Measurements from ENCODE around the gene ODF2L.

GRCh38 chr1:86423473-86423872 lies 27.4 kb upstream of the ODF2L start:
- TF ChIP-seq CTCF (IDR thresholded peaks at IDR 0.05) (no peak), POLR2A (IDR thresholded peaks at IDR 0.05) (no peak), EP300 (IDR thresholded peaks at IDR 0.05) (no peak), POLR2AphosphoS5 (IDR thresholded peaks at IDR 0.05) (no peak)
